ENCODE data around the gene SUV39H1. TPM values are rescaled to one million over a fixed set of nuclear protein-coding genes. Genes with fewer than 3 reads are reported as not detected.
A peak's percentile ranks its signal among the peaks of the same experiment; 100 is the strongest.

Gene SUV39H1
- total RNA-seq, 2 experiments from 2014 or later: 26.8 to 28.4 TPM

- ChIA-PET POLR2A (interaction anchor here (1.5 to 2.0 kb wide), 3 partner anchors 10 to 22 kb away, joined by 4 to 14 read pairs (median 5); no protein-coding TSS in a partner anchor), CTCF (no interaction called here)
- Mint-ChIP-seq H3K9me3 (no peaks in the 10 kb centered on the region), H3K36me3 (ENCODE audit: low read depth) (peaks cover 13% of the 10 kb centered on the region), H3K27ac (peak overlapping the region; percentile 93), H3K27me3 (no peaks in the 10 kb centered on the region), H3K4me3 (peak overlapping the region; percentile 50), H3K4me1 (ENCODE audit: low read depth) (peaks cover 78% of the 10 kb centered on the region)
- ATAC-seq (peak; percentile 18), DNase-seq (no peak)
- TF ChIP-seq CTCF (IDR thresholded peaks at IDR 0.05): no peak
- intact Hi-C loops (cut with micrococcal nuclease): no loop called here
These were observed 17.3 kb downstream of the SUV39H1 start for GRCh38 chrX:48713847-48714246.

GRCh38 chrX:48714573-48714972 is 18.0 kb downstream of the SUV39H1 start:
- CTCF ChIA-PET: no interaction called here
- ATAC-seq (peak; percentile 20), DNase-seq (no peak)
- peak overlapping the region; percentile 93 for H3K27ac Mint-ChIP-seq
- peaks cover 83% of the 10 kb centered on the region for H3K4me1 Mint-ChIP-seq (ENCODE audit: low read depth)
- intact Hi-C loops (cut with micrococcal nuclease): no loop called here
- no peaks in the 10 kb centered on the region for H3K27me3 Mint-ChIP-seq
- no peak for TF ChIP-seq CTCF (IDR thresholded peaks at IDR 0.05)
- POLR2A ChIA-PET: interaction anchor here (1.5 to 2.0 kb wide), 3 partner anchors 10 to 22 kb away, joined by 4 to 14 read pairs (median 5); no protein-coding TSS in a partner anchor
- no peak overlapping the region for H3K4me3 Mint-ChIP-seq
- H3K36me3 Mint-ChIP-seq (ENCODE audit: low read depth): peaks cover 12% of the 10 kb centered on the region
- no peaks in the 10 kb centered on the region for H3K9me3 Mint-ChIP-seq

GRCh38 chrX:48715072-48715471 is 18.5 kb downstream of the SUV39H1 start:
- intact Hi-C loops (cut with micrococcal nuclease): no loop called here
- CTCF ChIA-PET: no interaction called here
- Mint-ChIP-seq H3K4me3 (no peak overlapping the region), H3K36me3 (ENCODE audit: low read depth) (peaks cover 11% of the 10 kb centered on the region), H3K27me3 (no peaks in the 10 kb centered on the region), H3K9me3 (no peaks in the 10 kb centered on the region), H3K27ac (peak overlapping the region; percentile 93), H3K4me1 (ENCODE audit: low read depth) (peaks cover 83% of the 10 kb centered on the region)
- POLR2A ChIA-PET: interaction anchor here (2.0 kb wide), 1 partner anchor 11 kb away, joined by 4 read pairs; no protein-coding TSS in a partner anchor
- ATAC-seq: peak; percentile 13
- no peak for TF ChIP-seq CTCF (IDR thresholded peaks at IDR 0.05)
- DNase-seq: no peak

- no peak for TF ChIP-seq CTCF (IDR thresholded peaks at IDR 0.05)
- intact Hi-C loops (cut with micrococcal nuclease): no loop called here
- no peaks in the 10 kb centered on the region for H3K9me3 Mint-ChIP-seq
- ChIA-PET POLR2A (no interaction called here), CTCF (no interaction called here)
- H3K36me3 Mint-ChIP-seq (ENCODE audit: low read depth): peaks cover 11% of the 10 kb centered on the region
- ATAC-seq: no peak
- no peaks in the 10 kb centered on the region for H3K27me3 Mint-ChIP-seq
- DNase-seq: no peak
- peaks cover 74% of the 10 kb centered on the region for H3K4me1 Mint-ChIP-seq (ENCODE audit: low read depth)
- peak overlapping the region; percentile 9 for H3K4me3 Mint-ChIP-seq
- peak overlapping the region; percentile 93 for H3K27ac Mint-ChIP-seq
These were observed 19.5 kb downstream of the SUV39H1 start for GRCh38 chrX:48715876-48716502.

- Mint-ChIP-seq H3K27me3 (no peaks in the 10 kb centered on the region), H3K36me3 (ENCODE audit: low read depth) (peaks cover 3% of the 10 kb centered on the region), H3K27ac (no peak overlapping the region), H3K4me1 (ENCODE audit: low read depth) (peaks cover 39% of the 10 kb centered on the region), H3K9me3 (no peaks in the 10 kb centered on the region), H3K4me3 (no peak overlapping the region)
- ChIA-PET CTCF (no interaction called here), POLR2A (interaction anchor here (0.7 kb wide), 1 partner anchor 1482 kb away, joined by 3 read pairs; no protein-coding TSS in a partner anchor)
- TF ChIP-seq CTCF (IDR thresholded peaks at IDR 0.05): no peak
- ATAC-seq (peak; percentile 31), DNase-seq (no peak)
- intact Hi-C loops (cut with micrococcal nuclease): no loop called here
These were observed 23.4 kb downstream of the SUV39H1 start for GRCh38 chrX:48719958-48720357.

All from activated CD8-positive, alpha-beta T cell treated with anti-CD3 and anti-CD28 coated beads for 36 hours (primary cell).